Astrocyte of the cerebellum (primary cell): ENCODE results near the gene TMEM79.

ENCODE experiments used
- DNase-seq: peaks from one replicate; pipeline ENCODE4 v3.0.0-alpha.2; 2011; ENCODE audit warnings: low read depth
- H3K4me3 ChIP-seq: 2 replicates; pipeline ENCODE4 v1.5.1; 2011; ENCODE audit warnings: mild to moderate bottlenecking, low read depth, low read length, moderate library complexity
- in situ Hi-C: cut with HindIII; loops from 2 replicates; pipeline ENCODE4 v1.10.0; 2017; ENCODE audit warnings: low sequenced_read_pairs
- TF ChIP-seq, protein P1 (sequence below): IDR thresholded peaks from 2 replicates; pipeline ENCODE4 v1.5.1; 2012; ENCODE audit warnings: low read length, low read depth, moderate library complexity, mild to moderate bottlenecking; ENCODE audit errors: missing control alignments

The TMEM79 gene

DNA sequence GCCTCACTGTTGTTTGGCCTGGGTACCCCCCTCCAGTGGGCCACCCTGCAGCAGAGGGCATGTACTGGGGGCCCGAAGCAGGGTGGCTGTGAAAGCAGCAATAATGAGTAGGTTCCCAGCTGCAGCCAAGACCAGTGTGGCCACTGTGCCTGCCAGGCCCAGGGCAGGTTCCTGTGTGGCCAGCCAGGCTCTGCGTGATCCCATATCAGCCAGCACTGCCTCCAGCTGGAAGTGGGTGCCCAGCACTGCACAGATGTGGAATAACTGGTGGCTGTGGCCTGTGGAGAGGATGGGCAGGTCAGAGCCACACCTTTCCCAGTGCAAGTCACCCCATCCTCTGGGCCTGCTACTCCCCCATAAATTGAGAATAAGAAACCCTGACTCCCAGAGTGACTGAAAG, 40.0 kb upstream of the TMEM79 start:
- in situ Hi-C loops, result no loop called here
- TF ChIP-seq, protein P1, sequence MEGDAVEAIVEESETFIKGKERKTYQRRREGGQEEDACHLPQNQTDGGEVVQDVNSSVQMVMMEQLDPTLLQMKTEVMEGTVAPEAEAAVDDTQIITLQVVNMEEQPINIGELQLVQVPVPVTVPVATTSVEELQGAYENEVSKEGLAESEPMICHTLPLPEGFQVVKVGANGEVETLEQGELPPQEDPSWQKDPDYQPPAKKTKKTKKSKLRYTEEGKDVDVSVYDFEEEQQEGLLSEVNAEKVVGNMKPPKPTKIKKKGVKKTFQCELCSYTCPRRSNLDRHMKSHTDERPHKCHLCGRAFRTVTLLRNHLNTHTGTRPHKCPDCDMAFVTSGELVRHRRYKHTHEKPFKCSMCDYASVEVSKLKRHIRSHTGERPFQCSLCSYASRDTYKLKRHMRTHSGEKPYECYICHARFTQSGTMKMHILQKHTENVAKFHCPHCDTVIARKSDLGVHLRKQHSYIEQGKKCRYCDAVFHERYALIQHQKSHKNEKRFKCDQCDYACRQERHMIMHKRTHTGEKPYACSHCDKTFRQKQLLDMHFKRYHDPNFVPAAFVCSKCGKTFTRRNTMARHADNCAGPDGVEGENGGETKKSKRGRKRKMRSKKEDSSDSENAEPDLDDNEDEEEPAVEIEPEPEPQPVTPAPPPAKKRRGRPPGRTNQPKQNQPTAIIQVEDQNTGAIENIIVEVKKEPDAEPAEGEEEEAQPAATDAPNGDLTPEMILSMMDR, result no peak
- no peak overlapping the region for H3K4me3 ChIP-seq
- no peak for DNase-seq

DNA sequence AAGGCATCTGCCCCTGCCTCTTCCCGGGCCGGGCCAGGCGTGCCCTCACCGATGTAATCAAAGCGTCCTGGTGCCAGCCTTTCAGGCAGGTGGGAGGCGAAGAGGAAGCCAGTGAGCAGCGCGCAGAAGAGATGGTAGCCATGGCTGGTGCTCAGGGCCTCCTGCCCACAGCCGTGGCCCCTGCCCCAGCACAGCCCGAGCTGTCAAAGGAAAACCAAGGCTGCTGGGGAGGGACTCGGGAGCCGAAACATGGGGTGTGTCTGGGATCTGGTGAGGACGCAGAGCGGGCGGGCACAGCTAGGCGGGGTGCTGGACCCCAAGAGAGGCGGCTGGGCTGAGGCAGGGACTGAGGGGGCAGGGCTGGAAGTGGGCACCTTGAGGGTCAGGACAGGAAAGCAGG, 39.4 kb upstream of the TMEM79 start:
- DNase-seq, result no peak

DNA sequence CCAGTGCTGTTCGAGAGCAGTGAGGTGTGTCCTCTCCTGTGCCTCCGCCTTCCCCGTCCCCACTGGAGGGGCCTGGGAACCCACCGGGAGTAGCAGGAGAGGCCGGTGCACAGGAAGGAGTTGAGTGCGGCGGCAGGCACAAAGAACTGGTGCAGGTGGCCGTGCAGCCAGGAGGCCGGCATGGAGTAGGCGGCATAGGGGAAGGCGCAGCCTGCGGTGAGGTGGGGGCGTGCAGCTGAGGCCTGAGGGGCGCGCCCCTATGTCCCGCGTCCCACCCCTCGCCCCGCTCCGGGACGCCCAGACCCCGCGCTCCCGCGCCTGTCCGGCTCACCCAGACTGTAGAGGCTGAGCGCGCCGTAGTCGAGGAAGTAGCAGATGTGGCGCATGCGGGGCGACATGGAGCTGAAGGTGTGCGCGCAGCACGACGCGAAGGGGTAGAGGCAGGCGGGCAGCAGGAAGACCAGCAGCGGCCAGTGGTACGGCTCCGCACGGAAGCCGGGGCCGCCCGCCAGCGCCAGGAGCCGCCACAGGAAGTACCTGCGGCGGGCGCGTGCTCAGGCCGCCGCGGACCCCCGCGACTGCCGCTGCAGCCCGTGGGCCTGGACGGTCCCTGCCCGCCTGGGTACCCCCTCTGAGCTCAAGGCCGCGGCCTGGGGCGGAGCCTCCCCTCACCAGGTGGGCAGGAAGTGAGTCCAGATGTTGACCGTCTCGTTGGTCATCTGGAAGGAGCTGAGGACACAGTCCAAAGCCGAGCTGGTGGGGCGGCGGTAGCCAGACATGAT, 38.5 kb upstream of the TMEM79 start:
- DNase-seq, result no peak
- TF ChIP-seq, protein P1, result no peak
- in situ Hi-C loops, result no loop called here
- H3K4me3 ChIP-seq, result peak overlapping the region; percentile 21

More for the DNA sequence above, 39.4 kb upstream of the TMEM79 start:
- TF ChIP-seq, protein P1, result no peak
- in situ Hi-C loops, result no loop called here
- no peak overlapping the region for H3K4me3 ChIP-seq

DNA sequence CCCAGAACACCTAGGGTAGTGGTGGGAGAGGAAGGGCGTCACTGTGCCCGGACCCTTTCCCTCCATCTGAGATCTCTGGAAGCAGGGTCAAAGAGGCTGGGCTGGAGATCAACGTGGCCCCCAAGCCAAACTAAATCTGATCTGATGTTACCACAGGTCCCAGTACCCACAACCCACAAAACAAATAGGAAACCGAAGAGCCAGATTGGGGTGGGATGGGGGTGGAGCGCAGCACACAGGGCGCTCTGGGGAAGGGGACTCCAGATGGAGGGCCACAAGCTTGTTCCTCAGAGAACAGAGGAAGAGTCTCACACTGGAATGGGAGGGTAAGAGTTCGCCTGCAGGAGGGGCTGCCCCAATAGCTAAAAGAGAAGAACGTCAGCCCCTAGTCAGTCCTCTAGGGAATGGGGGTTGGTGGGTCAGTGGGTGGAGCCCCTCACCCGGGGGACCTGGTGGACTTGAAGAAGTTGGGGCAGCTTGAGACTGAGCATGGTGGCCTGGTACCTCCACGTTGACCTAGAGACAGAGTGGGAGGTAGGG, 37.8 kb upstream of the TMEM79 start:
- TF ChIP-seq, protein P1, result no peak
- no peak for DNase-seq
- no peak overlapping the region for H3K4me3 ChIP-seq
- in situ Hi-C loops, result no loop called here

DNA sequence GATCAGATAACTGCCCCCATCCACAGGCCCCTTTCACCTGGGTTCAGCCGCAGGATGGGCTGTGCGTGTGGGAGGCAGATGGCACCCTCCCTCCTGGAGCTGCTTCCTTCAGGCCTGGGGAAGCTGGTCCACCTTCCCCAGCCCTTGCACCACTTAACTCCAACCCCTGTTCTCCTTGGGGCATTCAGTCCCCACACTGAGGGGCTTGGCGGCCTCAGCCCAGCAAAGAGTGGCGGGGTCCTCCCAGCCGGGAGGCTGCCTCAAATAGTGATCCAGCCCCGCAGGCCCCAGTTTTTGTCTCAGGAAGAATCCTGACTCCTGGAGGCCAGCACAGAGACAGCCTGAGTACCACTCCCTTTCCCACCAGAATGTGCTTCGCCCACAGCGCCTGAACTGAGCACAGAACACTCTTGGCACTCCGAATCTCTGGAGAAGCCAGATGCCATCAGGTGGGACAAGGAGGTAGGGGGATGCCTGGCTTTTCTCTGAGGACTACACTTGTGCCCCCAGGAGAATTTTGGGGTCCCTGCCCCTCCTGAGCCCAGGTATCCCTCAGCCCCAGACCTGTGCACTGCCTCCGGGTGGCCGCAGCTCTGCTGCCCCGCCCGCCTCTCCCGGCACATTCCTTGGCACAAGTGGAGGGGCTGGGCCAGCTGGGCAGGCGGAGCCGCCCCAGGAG, 37.2 kb upstream of the TMEM79 start:
- no peak for DNase-seq
- in situ Hi-C loops, result no loop called here
- TF ChIP-seq, protein P1, result no peak
- no peak overlapping the region for H3K4me3 ChIP-seq

DNA sequence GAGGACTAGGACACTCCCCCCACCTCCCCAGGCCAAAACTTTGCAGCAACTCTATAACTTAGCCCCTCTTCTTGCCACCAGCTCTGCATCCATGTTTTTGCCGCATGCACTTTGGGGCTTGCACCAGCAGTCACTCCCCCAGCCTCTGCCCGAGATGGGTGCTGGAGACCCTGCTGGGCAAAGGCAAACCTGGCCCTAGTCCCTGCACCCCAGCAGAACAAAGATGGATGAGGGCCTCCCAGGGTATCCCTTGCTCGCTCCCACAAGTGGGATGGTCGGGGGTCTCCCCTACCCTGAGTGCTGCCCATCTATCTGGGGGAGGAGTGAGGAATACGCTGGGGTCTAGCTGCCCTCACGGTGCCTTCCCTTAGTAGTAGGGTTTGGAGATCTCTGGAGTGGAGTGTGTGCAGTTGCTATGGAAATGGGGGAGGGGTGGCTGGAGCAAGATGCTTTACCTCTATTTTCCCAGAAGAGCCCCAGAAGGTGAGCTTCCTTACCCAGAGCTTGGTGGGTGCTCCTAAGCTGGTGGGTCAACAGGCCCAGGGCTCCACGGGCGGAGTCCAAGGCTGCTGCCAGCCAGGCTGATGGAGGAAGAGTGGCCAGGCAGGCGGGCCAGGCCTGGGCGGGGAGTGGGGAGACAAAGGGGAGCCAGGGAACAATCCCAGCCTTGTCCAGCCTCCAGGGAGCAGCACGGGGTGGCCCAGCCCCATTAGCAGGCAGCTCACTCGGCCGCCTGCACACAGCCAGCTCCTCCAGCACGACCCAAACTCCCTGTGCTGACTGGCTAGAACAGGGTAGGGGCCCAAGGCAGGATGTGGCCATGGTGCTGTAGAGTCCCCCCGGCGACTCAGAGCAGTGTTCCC, 36.4 kb upstream of the TMEM79 start, which contains the start of gene PAQR6:
Gene PAQR6 (minus strand): TSS at position 597 of the 863 bp plus-strand sequence. CDS start 1,325 bp downstream, outside the sequence.
- DNase-seq, result no peak
- in situ Hi-C loops, result no loop called here
- H3K4me3 ChIP-seq, result no peak within 1 kb of the TSS
- TF ChIP-seq, protein P1, result no peak
